Panc1 (cell line): ENCODE results near the gene MTCH1.

ENCODE experiments used
- CTCF ChIP-seq: fragments of 450-650 bp; IDR thresholded peaks from 2 replicates; pipeline ENCODE4 v1.5.1; 2017; ENCODE audit warnings: mild to moderate bottlenecking
- POLR2AphosphoS5 ChIP-seq: IDR thresholded peaks from 2 replicates; pipeline ENCODE4 v1.6.1; 2012; ENCODE audit warnings: mild to moderate bottlenecking, low read depth, low read length, moderate library complexity
- REST ChIP-seq, 2 experiments: IDR thresholded peaks; 2 replicates each; pipeline ENCODE4 v1.6.1; 2011 to 2012; ENCODE audit warnings: low read depth in 2 of 2, control low read depth in 1 of 2, low read length in 1 of 2, mild to moderate bottlenecking in 1 of 2, moderate library complexity in 1 of 2; ENCODE audit not compliant: insufficient read depth in 1 of 2
- TCF7L2 ChIP-seq: IDR thresholded peaks from 2 replicates; pipeline ENCODE4 v1.6.1; 2011; ENCODE audit warnings: mild to moderate bottlenecking, low read depth, low read length, inconsistent platforms

- TF ChIP-seq TCF7L2 (no peak), POLR2AphosphoS5 (no peak), CTCF (no peak), REST (IDR thresholded peaks at IDR 0.05; ENCODE audit: insufficient read depth in 1 of 2, low read depth in 2 of 2, low read length in 1 of 2) (no peak)
Observed at GRCh38 chr6:36975231-36976006, 10.6 kb downstream of the MTCH1 start.
